Testis (tissue), 2 donors: Measurements from ENCODE around the gene P2RX1.

ENCODE experiments used
- CTCF ChIP-seq, 3 experiments: fragments of 450-650 bp in 2 of 3; fragments of 200-600 bp in 1 of 3; sonication (generic) in 1 of 3; IDR thresholded peaks; one replicate each; pipeline ENCODE4 v1.5.1; 2016 to 2019; ENCODE audit warnings: antibody characterized with exemption in 3 of 3, mild to moderate bottlenecking in 2 of 3, moderate library complexity in 1 of 3
- POLR2A ChIP-seq: fragments of 450-650 bp; IDR thresholded peaks from one replicate; pipeline ENCODE4 v1.6.1; 2017; ENCODE audit warnings: antibody characterized with exemption, mild to moderate bottlenecking, moderate library complexity

GRCh38 chr17:3940965-3941698, 24.9 kb upstream of the P2RX1 start:
- TF ChIP-seq CTCF (IDR thresholded peaks at IDR 0.05): no peak
- no peak for TF ChIP-seq POLR2A
